H1 (cell line): ENCODE data around the gene CDKL5. TPM values are rescaled to one million over a fixed set of nuclear protein-coding genes. Genes with fewer than 3 reads are reported as not detected.

Experiments used
- CTCF ChIA-PET: fragments of 300-600 bp; sonication (Branson Sonifier 250); formaldehyde crosslinking; loops from one replicate; lab custom pipeline; 2021; ENCODE audit not compliant: partially characterized antibody; lab: Charles Lee
- POLR2A ChIA-PET: fragments of 300-600 bp; sonication (Branson Sonifier 250); formaldehyde crosslinking; loops from one replicate; lab custom pipeline; 2021; ENCODE audit warnings: inconsistent platforms; ENCODE audit not compliant: partially characterized antibody; lab: Charles Lee
- DNase-seq, 2 experiments: peaks; one replicate each; pipeline versions ENCODE4 v3.0.0 to v3.0.0-alpha.2; 2010 to 2022; ENCODE audit warnings: low spot score in 2 of 2, low read depth in 1 of 2, mixed read lengths in 1 of 2
- FAIRE-seq: peaks from 2 replicates; lab custom pipeline; 2011; peaks lifted over from hg19 to GRCh38; lab: Jason Lieb, UNC
- H2AFZ ChIP-seq: 2 replicates; pipeline ENCODE4 v1.8.1; 2012; ENCODE audit warnings: low read length, inconsistent platforms
- H2AK5ac ChIP-seq: 2 replicates; pipeline ENCODE4 v1.6.1; 2013; ENCODE audit warnings: low read depth, low read length
- H2BK120ac ChIP-seq: replicated peaks from 2 replicates; pipeline ENCODE3; 2013; ENCODE audit warnings: low read depth, low read length, inconsistent platforms
- H2BK12ac ChIP-seq: 2 replicates; pipeline ENCODE4 v1.6.1; 2013; ENCODE audit warnings: low read depth, low read length
- H2BK15ac ChIP-seq: 2 replicates; pipeline ENCODE4 v1.6.1; 2013; ENCODE audit warnings: low read length
- H2BK20ac ChIP-seq: 2 replicates; pipeline ENCODE4 v1.6.1; 2013; ENCODE audit warnings: low read length
- H2BK5ac ChIP-seq: 2 replicates; pipeline ENCODE4 v1.6.1; 2013; ENCODE audit warnings: low read depth, low read length
- H3K14ac ChIP-seq: 2 replicates; pipeline ENCODE4 v1.6.1; 2013; ENCODE audit warnings: inconsistent platforms; ENCODE audit not compliant: insufficient read length
- H3K18ac ChIP-seq: 2 replicates; pipeline ENCODE4 v1.6.1; 2013; ENCODE audit warnings: low read length; ENCODE audit errors: extremely low read depth
- H3K23ac ChIP-seq: 2 replicates; pipeline ENCODE4 v1.6.1; 2013; ENCODE audit warnings: inconsistent platforms; ENCODE audit not compliant: insufficient read length
- H3K23me2 ChIP-seq: 2 replicates; pipeline ENCODE4 v1.6.1; 2013; ENCODE audit warnings: low read depth, low read length
- H3K27ac ChIP-seq: 2 replicates; pipeline ENCODE4 v1.6.1; 2011; ENCODE audit warnings: low read depth, low read length, inconsistent platforms
- H3K27me3 ChIP-seq, 4 experiments: replicated peaks in 1 of 4; 1 replicate in 1 of 4; 2 replicates in 3 of 4; pipeline versions ENCODE4 v1.6.1 to v1.8.1; 2011 to 2013; ENCODE audit warnings: low read length in 3 of 4, mild to moderate bottlenecking in 3 of 4, inconsistent platforms in 2 of 4, mixed read lengths in 2 of 4, moderate library complexity in 1 of 4; ENCODE audit not compliant: control insufficient read depth in 3 of 4, insufficient read depth in 3 of 4; ENCODE audit errors: extremely low read depth in 1 of 4
- H3K36me3 ChIP-seq, 4 experiments: 2 replicates each; pipeline versions ENCODE4 v1.6.1 to v1.8.1; 2011 to 2013; ENCODE audit warnings: mild to moderate bottlenecking in 4 of 4, low read length in 3 of 4, moderate library complexity in 2 of 4, control low read depth in 1 of 4, inconsistent platforms in 1 of 4; ENCODE audit not compliant: insufficient read depth in 4 of 4, control insufficient read depth in 2 of 4
- H3K4ac ChIP-seq: replicated peaks from 2 replicates; pipeline ENCODE3; 2013; ENCODE audit warnings: low read length, low read depth, mixed read lengths, inconsistent platforms; ENCODE audit not compliant: insufficient read length
- H3K4me1 ChIP-seq, 4 experiments: replicated peaks in 1 of 4; 1 replicate in 1 of 4; 2 replicates in 3 of 4; pipeline versions ENCODE4 v1.6.1 to v1.8.1; 2011 to 2013; ENCODE audit warnings: low read length in 3 of 4, inconsistent platforms in 2 of 4, mixed read lengths in 1 of 4; ENCODE audit not compliant: insufficient read depth in 4 of 4, control insufficient read depth in 3 of 4
- H3K4me2 ChIP-seq, 2 experiments: 2 replicates each; pipeline versions ENCODE4 v1.6.1 to v1.8.1; 2011 to 2013; ENCODE audit warnings: low read depth in 2 of 2, low read length in 2 of 2, control low read depth in 1 of 2, inconsistent platforms in 1 of 2, mild to moderate bottlenecking in 1 of 2; ENCODE audit not compliant: insufficient read depth in 1 of 2
- H3K4me3 ChIP-seq, 4 experiments: fragments of 200-600, 300-600 bp in 1 of 4; sonication (generic), shearing (Covaris generic), sonication (Bioruptor Twin) in 1 of 4; 2 replicates each; pipeline versions ENCODE4 v1.5.1 to v1.8.1; 2011 to 2016; ENCODE audit warnings: low read length in 4 of 4, low read depth in 3 of 4, control low read depth in 2 of 4, inconsistent platforms in 2 of 4, mild to moderate bottlenecking in 2 of 4, mixed read lengths in 1 of 4, moderate library complexity in 1 of 4; ENCODE audit not compliant: insufficient read depth in 2 of 4; ENCODE audit errors: extremely low read depth in 1 of 4
- H3K56ac ChIP-seq: replicated peaks from 2 replicates; pipeline ENCODE3; 2013; ENCODE audit warnings: low read depth, mild to moderate bottlenecking, mixed read lengths, low read length, inconsistent platforms; ENCODE audit not compliant: insufficient read length
- H3K79me1 ChIP-seq: 2 replicates; pipeline ENCODE4 v1.6.1; 2013; ENCODE audit warnings: low read depth, low read length, control low read depth
- H3K79me2 ChIP-seq, 2 experiments: 2 replicates each; pipeline versions ENCODE4 v1.6.1 to v1.8.1; 2012 to 2013; ENCODE audit warnings: low read length in 2 of 2, mild to moderate bottlenecking in 2 of 2, inconsistent platforms in 1 of 2; ENCODE audit not compliant: insufficient read depth in 2 of 2, control insufficient read depth in 1 of 2
- H3K9ac ChIP-seq, 4 experiments: replicated peaks in 1 of 4; 1 replicate in 1 of 4; 2 replicates in 3 of 4; pipeline versions ENCODE4 v1.6.1 to v1.8.1; 2011 to 2013; ENCODE audit warnings: low read depth in 3 of 4, low read length in 3 of 4, control low read depth in 2 of 4, mild to moderate bottlenecking in 2 of 4, moderate library complexity in 2 of 4, inconsistent platforms in 1 of 4; ENCODE audit errors: extremely low read depth in 1 of 4
- H3K9me3 ChIP-seq, 2 experiments: 2 replicates each; pipeline versions ENCODE4 v1.6.1 to v1.8.1; 2012 to 2013; ENCODE audit warnings: mild to moderate bottlenecking in 2 of 2, moderate library complexity in 2 of 2, control low read depth in 1 of 2, inconsistent platforms in 1 of 2, low read depth in 1 of 2, low read length in 1 of 2, mixed read lengths in 1 of 2; ENCODE audit not compliant: insufficient read depth in 2 of 2
- H4K20me1 ChIP-seq, 2 experiments: replicated peaks in 1 of 2; 2 replicates each; pipeline versions ENCODE3 to v1.8.1; 2011 to 2013; ENCODE audit warnings: inconsistent platforms in 2 of 2, low read length in 2 of 2, mild to moderate bottlenecking in 1 of 2; ENCODE audit not compliant: insufficient read depth in 2 of 2, control insufficient read depth in 1 of 2
- H4K5ac ChIP-seq: 2 replicates; pipeline ENCODE4 v1.6.1; 2013; ENCODE audit warnings: low read length, low read depth, mixed read lengths, inconsistent platforms; ENCODE audit not compliant: insufficient read length
- H4K8ac ChIP-seq: 2 replicates; pipeline ENCODE4 v1.8.0; 2013; ENCODE audit warnings: mild to moderate bottlenecking, moderate library complexity, low read length, inconsistent platforms; ENCODE audit not compliant: insufficient read depth; ENCODE audit errors: extremely low read depth
- H4K91ac ChIP-seq: replicated peaks from 2 replicates; pipeline ENCODE3; 2013; ENCODE audit warnings: low read length, mixed read lengths, inconsistent platforms; ENCODE audit not compliant: insufficient read length
- BRCA1 ChIP-seq: IDR thresholded peaks from 2 replicates; pipeline ENCODE4 v1.6.1; 2012; ENCODE audit warnings: low read depth, low read length, improper control_type of control experiment
- CBX8 ChIP-seq: fragments of 300-800, 300-1000 bp; sonication (generic); IDR thresholded peaks from 2 replicates; pipeline ENCODE4 v1.7.1; 2016; ENCODE audit warnings: low read depth, low read length, borderline replicate concordance
- CHD1 ChIP-seq: IDR thresholded peaks from 2 replicates; pipeline ENCODE4 v1.6.1; 2012; ENCODE audit warnings: low read depth, low read length, improper control_type of control experiment
- EZH2 ChIP-seq: fragments of 200-600 bp; sonication (generic); IDR thresholded peaks from 2 replicates; pipeline ENCODE4 v1.7.1; 2012; ENCODE audit warnings: low read depth, mild to moderate bottlenecking, moderate library complexity, low read length, inconsistent platforms; ENCODE audit not compliant: severe bottlenecking
- GABPA ChIP-seq: IDR thresholded peaks from 2 replicates; pipeline ENCODE4 v1.6.1; 2011; ENCODE audit warnings: mild to moderate bottlenecking, low read length, moderate library complexity, borderline replicate concordance; ENCODE audit not compliant: insufficient read depth
- HDAC6 ChIP-seq: IDR thresholded peaks from one replicate; pipeline ENCODE4 v1.7.1; 2012; ENCODE audit warnings: low read depth, mild to moderate bottlenecking, inconsistent platforms, low read length, moderate library complexity
- RFX5 ChIP-seq: IDR thresholded peaks from 2 replicates; pipeline ENCODE4 v1.6.1; 2011; ENCODE audit warnings: low read depth, low read length, improper control_type of control experiment, borderline replicate concordance
- SIN3A ChIP-seq, 2 experiments: IDR thresholded peaks in 1 of 2; conservative IDR thresholded peaks in 1 of 2; 2 replicates each; pipeline ENCODE4 v1.6.1; 2011 to 2012; ENCODE audit warnings: low read length in 2 of 2, improper control_type of control experiment in 1 of 2, low read depth in 1 of 2, mild to moderate bottlenecking in 1 of 2
- SIRT6 ChIP-seq: IDR thresholded peaks from one replicate; pipeline ENCODE4 v1.7.1; 2012; ENCODE audit warnings: low read length, inconsistent platforms
- SP1 ChIP-seq: IDR thresholded peaks from 2 replicates; pipeline ENCODE4 v1.6.1; 2011; ENCODE audit warnings: low read depth, low read length
- SP4 ChIP-seq: IDR thresholded peaks from 2 replicates; pipeline ENCODE4 v1.6.1; 2012; ENCODE audit warnings: low read length, inconsistent platforms
- TBP ChIP-seq: IDR thresholded peaks from 2 replicates; pipeline ENCODE4 v1.6.1; 2011; ENCODE audit warnings: low read depth, low read length, improper control_type of control experiment
- USF2 ChIP-seq: IDR thresholded peaks from 2 replicates; pipeline ENCODE4 v1.6.1; 2011; ENCODE audit warnings: low read length, improper control_type of control experiment
- ZNF274 ChIP-seq: IDR thresholded peaks from 2 replicates; pipeline ENCODE4 v1.7.0; 2012; ENCODE audit warnings: low read length, borderline replicate concordance; ENCODE audit errors: extremely low read depth
- WGBS, 2 experiments: shearing (Covaris generic) in 1 of 2; methylation state at CpG; one replicate each; pipeline versions ENCODE4 v1.1.6 to v1.1.7; 2013 to 2015; ENCODE audit warnings: low lambda C conversion rate in 2 of 2, mixed read lengths in 2 of 2, inconsistent platforms in 1 of 2, low coverage in 1 of 2, missing lambda C conversion rate in 1 of 2; ENCODE audit not compliant: insufficient replicate concordance in 2 of 2, insufficient coverage in 1 of 2, insufficient read length in 1 of 2; ENCODE audit errors: extremely low coverage in 1 of 2, missing lambda C conversion rate in 1 of 2; 5-methylcytosine and 5-hydroxymethylcytosine counted together
- polyA plus RNA-seq, 7 experiments: library from polyadenylated mRNA; depleted of rRNA in 3 of 7; stranded (reverse) in 5 of 7; unstranded in 2 of 7; fragments of >200 nt in 5 of 7; fragments of 200-250 nt in 2 of 7; gene quantifications; 1 replicate in 5 of 7; 2 replicates in 1 of 7; 4 replicates in 1 of 7; pipeline versions ENCODE4 v1.2.1 to v1.2.3, GENCODE V29; 2011 to 2013; ENCODE audit warnings: missing spikeins in 2 of 7, mixed read lengths in 2 of 7
- total RNA-seq: library from RNA; stranded (reverse); fragmentation: NEBNext Ultra II Directional; extraction: Animal tissue kit (Norgen Biotek cat#: 25700); gene quantifications from 2 replicates; pipeline ENCODE4 v1.2.1, GENCODE V29; 2021

Gene CDKL5
- total and polyA plus RNA-seq, 2 of the 8 experiments (the other 6 are each of a cell fraction or from before 2014, with no cell fraction given): 5.5 to 15.6 TPM

DNA sequence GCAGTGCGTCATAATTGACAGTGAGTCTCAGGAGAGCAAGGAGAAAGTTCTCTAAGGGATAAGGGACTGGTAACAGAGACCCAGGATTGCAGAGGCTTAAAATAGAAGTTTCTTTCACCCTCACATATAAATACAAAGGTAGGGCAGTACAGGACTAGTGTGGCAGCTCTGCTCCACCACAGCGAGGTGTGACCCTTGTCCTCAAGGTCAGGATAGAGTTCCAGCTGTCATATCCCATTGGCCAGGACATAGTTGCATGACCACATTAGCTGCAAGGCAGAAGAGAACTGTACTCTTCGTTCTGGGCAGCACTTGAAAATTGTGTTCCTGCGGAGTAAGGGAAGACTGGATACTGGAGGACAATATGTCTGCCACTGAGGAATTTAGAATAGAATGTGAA is 152.0 kb downstream of the CDKL5 start:
- Histone ChIP-seq H3K36me3 (peaks cover 0 to 8% (median 0%) of the 10 kb centered on the region in 4 experiments; a peak in 2 of 8 replicates), H3K27me3 (no peaks in the 10 kb centered on the region), H3K79me1 (no peaks in the 10 kb centered on the region), H2BK20ac (no peak overlapping the region), H3K56ac (no peak overlapping the region), H4K91ac (no peak overlapping the region), H2BK15ac (no peak overlapping the region), H3K14ac (no peak overlapping the region), H3K9me3 (no peaks in the 10 kb centered on the region), H3K23me2 (no peaks in the 10 kb centered on the region), H3K79me2 (no peaks in the 10 kb centered on the region), H4K8ac (no peak overlapping the region), H3K4me2 (no peak overlapping the region), H2AFZ (no peak overlapping the region), H3K27ac (no peak overlapping the region), H3K4me3 (no peak overlapping the region), H2BK12ac (no peak overlapping the region), H3K18ac (no peak overlapping the region), H2BK5ac (no peak overlapping the region), H2AK5ac (no peak overlapping the region), H4K5ac (no peak overlapping the region), H3K9ac (no peak overlapping the region), H3K23ac (no peak overlapping the region), H3K4me1 (no peaks in the 10 kb centered on the region), H2BK120ac (no peak overlapping the region), H3K4ac (no peak overlapping the region), H4K20me1 (no peaks in the 10 kb centered on the region)
- ChIA-PET POLR2A (interaction anchor here (0.6 kb wide), 1 partner anchor 24 kb away, joined by 4 read pairs; no protein-coding TSS in a partner anchor), CTCF (no interaction called here)
- WGBS, 2 experiments: 95% methylated on average over 4 of the region's 4 CpGs; no CpG with 5 or more reads in 1 of the 2 experiments
- no peak for FAIRE-seq
- DNase-seq: no peak
- TF ChIP-seq CBX8 (no peak), SP1 (no peak), CHD1 (no peak), SIRT6 (no peak), SP4 (no peak), TBP (no peak), HDAC6 (no peak), SIN3A (conservative IDR thresholded peaks at IDR 0.05 in 1 of 2, IDR thresholded peaks at IDR 0.05 in 1 of 2; ENCODE audit: low read depth in 1 of 2, low read length in 2 of 2) (no peak), USF2 (no peak), GABPA (no peak), RFX5 (no peak), BRCA1 (no peak), ZNF274 (no peak), EZH2 (no peak)
